ENCODE results near the gene CDH23. TPM values are rescaled to one million over a fixed set of nuclear protein-coding genes. Genes with fewer than 3 reads are reported as not detected.

The CDH23 gene
- polyA plus RNA-seq, 1 donor (not counting 4 experiments of a cell fraction or from before 2014, with no cell fraction given): 0.01 TPM

DNA sequence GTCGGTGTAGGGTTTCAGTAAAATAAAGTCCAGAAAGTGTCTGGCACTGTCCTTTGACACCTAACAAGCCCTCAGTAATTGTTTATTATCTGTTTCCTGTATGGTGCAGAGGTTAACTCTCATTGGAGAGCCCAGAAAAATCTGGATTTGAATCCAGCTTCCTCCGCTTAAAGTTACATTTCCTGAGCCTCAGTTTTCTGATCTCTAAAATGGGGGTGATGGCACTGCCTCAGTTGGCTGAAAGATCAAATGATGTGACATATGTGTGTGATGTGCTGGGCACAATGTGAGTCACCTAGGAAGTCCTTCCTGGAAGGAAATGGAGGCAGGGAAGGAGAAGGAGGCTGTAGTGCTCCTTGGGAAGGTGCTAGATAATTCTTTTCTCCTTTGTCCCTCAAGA is 14.7 kb upstream of the CDH23 start:
- FAIRE-seq (no peak), DNase-seq (ENCODE audit: low read depth, low spot score) (no peak)
- dilution Hi-C loops (cut with MboI; ENCODE audit: extremely low pct_ligation_motif_present, low sequenced_read_pairs): no loop called here
- no peaks in the 10 kb centered on the region for H3K36me3 ChIP-seq (ENCODE audit: control insufficient read depth in 2 of 2, extremely low read depth in 1 of 2, insufficient read depth in 2 of 2, low read length in 2 of 2)
- H3K4me1 ChIP-seq (ENCODE audit: control insufficient read depth, extremely low read depth, insufficient read depth, low read length): no peaks in the 10 kb centered on the region
- H3K4me2 ChIP-seq (ENCODE audit: control insufficient read depth, extremely low read depth, insufficient read depth, low read depth, low read length): no peak overlapping the region
- TF ChIP-seq, protein P1, sequence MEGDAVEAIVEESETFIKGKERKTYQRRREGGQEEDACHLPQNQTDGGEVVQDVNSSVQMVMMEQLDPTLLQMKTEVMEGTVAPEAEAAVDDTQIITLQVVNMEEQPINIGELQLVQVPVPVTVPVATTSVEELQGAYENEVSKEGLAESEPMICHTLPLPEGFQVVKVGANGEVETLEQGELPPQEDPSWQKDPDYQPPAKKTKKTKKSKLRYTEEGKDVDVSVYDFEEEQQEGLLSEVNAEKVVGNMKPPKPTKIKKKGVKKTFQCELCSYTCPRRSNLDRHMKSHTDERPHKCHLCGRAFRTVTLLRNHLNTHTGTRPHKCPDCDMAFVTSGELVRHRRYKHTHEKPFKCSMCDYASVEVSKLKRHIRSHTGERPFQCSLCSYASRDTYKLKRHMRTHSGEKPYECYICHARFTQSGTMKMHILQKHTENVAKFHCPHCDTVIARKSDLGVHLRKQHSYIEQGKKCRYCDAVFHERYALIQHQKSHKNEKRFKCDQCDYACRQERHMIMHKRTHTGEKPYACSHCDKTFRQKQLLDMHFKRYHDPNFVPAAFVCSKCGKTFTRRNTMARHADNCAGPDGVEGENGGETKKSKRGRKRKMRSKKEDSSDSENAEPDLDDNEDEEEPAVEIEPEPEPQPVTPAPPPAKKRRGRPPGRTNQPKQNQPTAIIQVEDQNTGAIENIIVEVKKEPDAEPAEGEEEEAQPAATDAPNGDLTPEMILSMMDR (optimal IDR thresholded peaks at IDR 0.05 in 1 of 3, IDR thresholded peaks at IDR 0.05 in 1 of 3, conservative IDR thresholded peaks at IDR 0.05 in 1 of 3; ENCODE audit: extremely low read depth in 1 of 3, insufficient read depth in 2 of 3, low read length in 3 of 3): no peak
- no peak for TF ChIP-seq EZH2 (IDR thresholded peaks at IDR 0.05; ENCODE audit: low read length)
- no peaks in the 10 kb centered on the region for H3K9me3 ChIP-seq (ENCODE audit: control insufficient read depth, low read depth, low read length)
- H3K9me1 ChIP-seq (ENCODE audit: control insufficient read depth, extremely low read depth, insufficient read depth, low read length): no peaks in the 10 kb centered on the region
- H4K20me1 ChIP-seq (ENCODE audit: control insufficient read depth, extremely low read depth, insufficient read depth, low read length): no peaks in the 10 kb centered on the region
- H3K4me3 ChIP-seq (ENCODE audit: control insufficient read depth in 2 of 3, extremely low read depth in 1 of 3, insufficient read depth in 2 of 3, low read depth in 1 of 3, low read length in 3 of 3): no peak overlapping the region
- H2AFZ ChIP-seq (ENCODE audit: control insufficient read depth, low read length): no peak overlapping the region
- H3K9ac ChIP-seq (ENCODE audit: control insufficient read depth, extremely low read depth, insufficient read depth, low read length): no peak overlapping the region
- no peaks in the 10 kb centered on the region for H3K27me3 ChIP-seq (ENCODE audit: control insufficient read depth, extremely low read depth, insufficient read depth, low read length)
- no peaks in the 10 kb centered on the region for H3K79me2 ChIP-seq (ENCODE audit: control insufficient read depth, insufficient read depth, low read length)
- H3K27ac ChIP-seq (ENCODE audit: control insufficient read depth, insufficient read depth, low read length): no peak overlapping the region

DNA sequence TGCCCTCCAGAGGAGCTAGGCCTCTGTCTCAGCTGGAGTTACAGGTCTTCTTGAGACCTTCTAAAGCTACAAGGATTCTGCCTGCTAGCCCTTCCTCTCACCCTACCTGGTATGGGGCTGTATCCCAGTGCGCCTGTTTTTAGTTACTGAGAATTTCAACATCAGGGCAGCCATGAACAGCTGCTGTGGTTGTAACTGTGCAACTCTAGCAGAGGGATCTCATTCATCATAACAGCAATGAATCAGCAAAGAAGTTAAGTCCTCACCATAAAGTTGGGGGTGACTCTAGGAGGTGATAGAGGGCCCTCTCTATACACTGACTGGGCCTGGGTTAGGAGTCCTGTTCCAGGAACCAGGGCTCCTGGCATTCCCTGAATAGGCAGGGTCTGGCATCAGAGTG is 14.0 kb upstream of the CDH23 start:
- Histone ChIP-seq H3K9ac (ENCODE audit: control insufficient read depth, extremely low read depth, insufficient read depth, low read length) (no peak overlapping the region), H3K4me3 (ENCODE audit: control insufficient read depth in 2 of 3, extremely low read depth in 1 of 3, insufficient read depth in 2 of 3, low read depth in 1 of 3, low read length in 3 of 3) (no peak overlapping the region), H3K4me1 (ENCODE audit: control insufficient read depth, extremely low read depth, insufficient read depth, low read length) (no peaks in the 10 kb centered on the region), H3K9me1 (ENCODE audit: control insufficient read depth, extremely low read depth, insufficient read depth, low read length) (no peaks in the 10 kb centered on the region), H3K9me3 (ENCODE audit: control insufficient read depth, low read depth, low read length) (no peaks in the 10 kb centered on the region), H4K20me1 (ENCODE audit: control insufficient read depth, extremely low read depth, insufficient read depth, low read length) (no peaks in the 10 kb centered on the region), H3K27me3 (ENCODE audit: control insufficient read depth, extremely low read depth, insufficient read depth, low read length) (no peaks in the 10 kb centered on the region), H2AFZ (ENCODE audit: control insufficient read depth, low read length) (no peak overlapping the region), H3K36me3 (ENCODE audit: control insufficient read depth in 2 of 2, extremely low read depth in 1 of 2, insufficient read depth in 2 of 2, low read length in 2 of 2) (no peaks in the 10 kb centered on the region), H3K27ac (ENCODE audit: control insufficient read depth, insufficient read depth, low read length) (no peak overlapping the region), H3K4me2 (ENCODE audit: control insufficient read depth, extremely low read depth, insufficient read depth, low read depth, low read length) (no peak overlapping the region), H3K79me2 (ENCODE audit: control insufficient read depth, insufficient read depth, low read length) (no peaks in the 10 kb centered on the region)
- DNase-seq (ENCODE audit: low read depth, low spot score) (no peak), FAIRE-seq (no peak)
- TF ChIP-seq, protein P1 (optimal IDR thresholded peaks at IDR 0.05 in 1 of 3, IDR thresholded peaks at IDR 0.05 in 1 of 3, conservative IDR thresholded peaks at IDR 0.05 in 1 of 3; ENCODE audit: extremely low read depth in 1 of 3, insufficient read depth in 2 of 3, low read length in 3 of 3): no peak
- TF ChIP-seq EZH2 (IDR thresholded peaks at IDR 0.05; ENCODE audit: low read length): no peak
- dilution Hi-C loops (cut with MboI; ENCODE audit: extremely low pct_ligation_motif_present, low sequenced_read_pairs): no loop called here
